ENCODE data around the gene RCAN2.

DNA sequence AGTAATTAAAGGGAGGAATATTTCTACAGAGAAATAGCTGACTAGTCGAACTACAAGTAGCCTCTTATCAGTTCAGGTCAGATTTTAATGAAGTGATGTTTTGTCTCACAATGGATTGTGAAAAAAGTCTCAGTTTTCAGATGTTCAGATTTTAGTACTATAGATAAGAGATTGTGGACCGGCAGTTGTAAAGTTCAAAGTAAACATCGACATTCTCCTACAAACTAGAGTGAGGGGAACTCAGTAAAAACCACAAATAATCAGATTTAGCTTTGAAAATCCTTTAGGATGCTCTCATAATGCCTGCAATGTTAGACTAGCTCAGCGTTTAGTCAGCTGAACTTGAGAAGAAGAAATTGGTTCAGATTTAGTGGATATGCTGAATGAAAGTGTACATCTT lies 39.9 kb downstream of the RCAN2 start:
- no peak for TF ChIP-seq EZH2 (IDR thresholded peaks at IDR 0.05; ENCODE audit: low read depth)
- TF ChIP-seq CTCF (conservative IDR thresholded peaks at IDR 0.05): no peak

Data from PC-9 (cell line).